DMS153 treated with DMSO at 0.1 percent for 48 hours (cell line): ENCODE results near the gene KSR2.
A peak's percentile ranks its signal among the peaks of the same experiment; 100 is the strongest.

ENCODE experiments used
- DNase-seq: peaks from one replicate; lab custom pipeline; 2025; ENCODE audit not compliant: unreplicated experiment; lab: John Stamatoyannopoulos, UW

The KSR2 gene

GRCh38 chr12:117646520-117646919 is 322.3 kb downstream of the KSR2 start:
- no peak for DNase-seq

DNA sequence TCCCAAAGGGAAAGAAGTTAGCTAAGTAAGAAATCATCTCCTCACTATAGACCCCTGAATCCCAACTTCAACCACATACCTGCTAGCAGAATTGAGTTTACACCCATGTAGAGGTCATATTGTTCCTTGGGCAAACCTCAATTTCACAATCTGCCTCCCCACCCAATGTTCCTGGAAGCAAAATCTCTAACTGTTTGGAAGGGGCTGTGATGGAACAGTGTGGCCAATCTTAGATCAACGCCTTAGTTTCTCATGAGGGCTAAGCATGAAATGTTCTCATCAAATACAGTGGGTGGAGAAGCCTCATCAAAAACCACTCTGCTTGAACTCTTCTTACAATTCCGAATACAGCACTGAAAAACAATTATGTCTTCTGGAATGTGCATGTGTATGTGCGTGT is 323.3 kb downstream of the KSR2 start:
- DNase-seq = no peak

- DNase-seq = no peak
These were observed 324.8 kb downstream of the KSR2 start for GRCh38 chr12:117643971-117644370.

GRCh38 chr12:117641885-117642284 is 326.9 kb downstream of the KSR2 start:
- no peak for DNase-seq

- DNase-seq = no peak
These were observed 328.3 kb downstream of the KSR2 start for GRCh38 chr12:117640511-117640910.

GRCh38 chr12:117629454-117629853 is 339.3 kb downstream of the KSR2 start:
- DNase-seq = no peak

DNA sequence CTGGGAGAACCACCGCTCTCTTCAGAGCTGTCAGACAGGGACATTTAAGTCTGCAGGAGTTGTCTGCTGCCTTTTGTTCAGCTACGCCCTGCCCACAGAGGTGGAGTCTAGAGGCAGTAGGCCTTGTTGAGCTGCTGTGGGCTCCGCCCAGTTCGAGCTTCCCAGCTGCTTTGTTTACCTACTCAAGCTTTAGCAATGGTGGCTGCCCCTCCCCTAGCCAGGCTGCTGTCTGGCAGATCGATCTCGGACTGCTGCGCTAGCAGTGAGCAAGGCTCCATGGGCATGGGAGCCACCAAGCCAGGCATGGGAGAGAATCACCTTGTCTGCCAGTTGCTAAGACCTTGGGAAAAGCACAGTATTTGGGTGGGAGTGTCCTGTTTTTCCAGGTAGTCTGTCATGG is 340.1 kb downstream of the KSR2 start:
- DNase-seq = peak; percentile 77

DNA sequence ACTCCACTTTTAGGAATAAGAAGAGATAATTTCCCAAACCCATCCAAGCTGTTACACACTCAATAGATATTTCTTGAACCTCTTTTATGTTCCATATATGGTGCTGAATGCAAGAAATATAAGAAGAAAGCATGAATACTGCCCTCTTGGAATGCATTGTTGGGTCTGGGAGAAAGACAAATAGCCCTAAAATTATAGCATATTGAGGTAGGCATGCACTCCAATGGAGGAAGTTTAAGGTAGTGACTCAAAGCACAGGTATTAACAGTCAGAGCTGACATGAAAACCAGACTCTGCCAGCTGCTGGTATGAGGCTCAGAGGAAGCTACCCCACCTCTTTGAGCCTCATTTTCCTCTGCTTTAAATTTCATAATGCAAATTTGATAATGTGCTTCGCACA is 346.0 kb downstream of the KSR2 start:
- no peak for DNase-seq

DNA sequence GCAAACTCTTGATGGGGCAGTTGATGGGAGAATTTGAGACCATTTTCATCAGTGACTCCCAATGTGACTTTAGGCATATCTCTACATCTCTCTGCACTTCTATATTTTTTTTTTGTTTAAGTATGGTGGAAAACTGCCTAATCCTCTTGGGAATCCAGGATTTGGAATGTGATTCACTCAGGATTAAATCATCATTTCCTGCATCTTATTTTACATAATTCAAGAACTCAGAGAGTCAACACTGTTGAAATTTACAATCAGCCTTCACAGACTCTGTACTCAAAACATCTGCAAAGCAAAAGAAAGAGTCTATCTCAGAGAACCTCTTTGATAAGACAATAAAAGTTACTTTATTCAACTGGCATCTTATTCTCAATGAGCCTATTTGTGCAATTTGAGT is 346.7 kb downstream of the KSR2 start:
- no peak for DNase-seq

- DNase-seq = no peak
These were observed 361.0 kb downstream of the KSR2 start for GRCh38 chr12:117607778-117608177.

- DNase-seq = no peak
These were observed 361.8 kb downstream of the KSR2 start for GRCh38 chr12:117606945-117607344.

GRCh38 chr12:117606024-117606423 is 362.8 kb downstream of the KSR2 start:
- no peak for DNase-seq

GRCh38 chr12:117603316-117604113 is 365.3 kb downstream of the KSR2 start:
- DNase-seq = no peak

GRCh38 chr12:117599849-117600248 is 368.9 kb downstream of the KSR2 start:
- no peak for DNase-seq

DNA sequence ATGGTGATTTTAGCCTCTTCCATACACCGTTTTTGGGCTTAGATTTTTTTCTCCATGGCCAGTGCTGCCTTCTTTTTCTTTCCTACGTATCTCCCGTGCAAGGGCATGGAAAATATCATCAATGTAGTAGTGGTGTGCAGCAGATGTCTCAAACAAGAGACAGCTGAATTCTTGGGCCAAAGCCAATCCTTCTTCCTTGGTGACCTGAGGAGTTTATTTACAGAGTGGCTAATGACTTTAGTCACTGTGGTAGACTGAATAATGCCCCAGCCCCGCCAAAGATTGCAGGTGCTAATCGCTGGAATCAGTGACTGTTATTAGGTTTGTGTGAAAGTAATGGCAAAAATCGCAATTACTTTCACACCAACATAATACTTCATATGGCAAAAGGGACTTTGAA is 371.8 kb downstream of the KSR2 start:
- DNase-seq = peak; percentile 63

DNA sequence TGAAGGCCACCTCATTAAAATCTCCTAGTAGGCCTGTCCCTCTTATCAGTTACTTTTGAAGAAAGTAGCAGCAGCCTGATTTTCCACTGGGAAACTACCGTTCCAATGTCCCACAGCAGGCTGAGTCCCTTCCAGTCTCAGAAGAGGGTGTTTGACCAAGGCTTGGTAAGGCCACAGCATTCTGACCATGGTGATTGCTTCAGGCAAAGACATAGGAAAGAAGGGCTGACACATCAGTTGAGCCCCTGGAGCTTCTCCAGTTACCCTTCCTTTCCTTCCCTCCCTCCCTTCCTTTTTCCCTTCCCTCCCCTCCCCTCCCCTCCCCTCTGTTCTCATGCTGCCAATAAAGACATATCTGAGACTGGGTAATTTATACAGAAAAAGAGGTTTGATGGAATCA is 373.0 kb downstream of the KSR2 start:
- no peak for DNase-seq

GRCh38 chr12:117594481-117594880 is 374.3 kb downstream of the KSR2 start:
- no peak for DNase-seq

- no peak for DNase-seq
These were observed 374.9 kb downstream of the KSR2 start for GRCh38 chr12:117593815-117594400.

DNA sequence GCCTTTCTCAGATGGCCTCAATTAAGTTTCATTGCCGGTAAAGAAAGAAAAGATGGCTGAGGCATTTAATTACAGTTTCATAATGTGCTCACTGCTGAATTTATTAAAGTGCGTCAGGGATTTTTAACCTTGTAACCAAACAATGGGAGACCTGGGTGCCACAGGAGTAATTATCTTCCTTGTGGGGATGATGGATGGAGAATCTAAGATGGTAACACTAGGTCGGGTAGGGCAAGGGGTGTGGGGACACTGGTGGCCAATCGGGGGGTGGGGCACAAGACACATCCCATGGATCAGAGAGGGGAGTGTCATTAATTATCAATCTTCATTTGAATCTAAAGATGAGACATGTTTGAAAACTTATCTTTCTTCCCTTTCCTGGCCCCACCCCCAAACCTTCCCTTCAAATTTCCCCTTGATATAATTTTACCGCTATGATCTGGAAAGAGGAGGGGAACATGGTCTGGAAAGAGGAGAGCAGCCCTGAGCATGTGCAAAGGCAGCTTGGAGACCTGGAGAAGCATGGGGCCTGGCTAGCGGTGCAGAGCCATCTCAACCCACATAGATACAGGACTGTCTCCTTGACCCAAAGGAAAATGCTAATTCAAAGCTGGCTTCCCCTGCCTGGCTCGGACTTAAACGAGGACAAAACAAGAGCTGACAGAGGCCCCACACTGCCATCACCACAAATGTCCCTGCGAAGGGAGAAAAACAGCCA is 376.0 kb downstream of the KSR2 start:
- DNase-seq = no peak

DNA sequence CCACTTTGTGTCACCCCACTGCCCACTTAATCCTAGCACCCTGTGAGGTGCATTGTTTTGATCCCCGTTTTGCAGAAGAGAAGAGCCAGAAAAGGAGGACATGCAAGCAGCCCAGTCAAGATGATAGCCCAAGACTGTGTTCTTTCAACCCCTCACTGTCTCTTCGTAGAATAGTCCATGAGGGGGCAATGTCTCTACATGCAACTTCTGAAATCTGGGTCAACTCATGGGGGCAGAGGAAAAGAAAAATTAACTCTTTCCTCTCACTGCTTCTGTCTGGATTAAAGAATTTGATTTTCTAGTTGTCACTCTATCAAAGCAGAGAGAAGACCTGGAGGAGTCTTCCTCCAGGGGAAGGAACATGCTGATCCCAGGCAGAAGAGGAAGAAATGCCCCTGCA is 377.8 kb downstream of the KSR2 start:
- no peak for DNase-seq

- DNase-seq = no peak
These were observed 378.4 kb downstream of the KSR2 start for GRCh38 chr12:117590386-117590785.

GRCh38 chr12:117589021-117589420 is 379.8 kb downstream of the KSR2 start:
- no peak for DNase-seq
